ENCODE data around the gene PARP15.
"Not testable (repeated sequence)": the region's sequence is repeated elsewhere in the genome, so short reads cannot be mapped to it uniquely, and the experiment has no call there.

Gene PARP15
- total RNA-seq, result 1.6 to 13.9 (median 4.7) reads per million in 17 experiments

DNA sequence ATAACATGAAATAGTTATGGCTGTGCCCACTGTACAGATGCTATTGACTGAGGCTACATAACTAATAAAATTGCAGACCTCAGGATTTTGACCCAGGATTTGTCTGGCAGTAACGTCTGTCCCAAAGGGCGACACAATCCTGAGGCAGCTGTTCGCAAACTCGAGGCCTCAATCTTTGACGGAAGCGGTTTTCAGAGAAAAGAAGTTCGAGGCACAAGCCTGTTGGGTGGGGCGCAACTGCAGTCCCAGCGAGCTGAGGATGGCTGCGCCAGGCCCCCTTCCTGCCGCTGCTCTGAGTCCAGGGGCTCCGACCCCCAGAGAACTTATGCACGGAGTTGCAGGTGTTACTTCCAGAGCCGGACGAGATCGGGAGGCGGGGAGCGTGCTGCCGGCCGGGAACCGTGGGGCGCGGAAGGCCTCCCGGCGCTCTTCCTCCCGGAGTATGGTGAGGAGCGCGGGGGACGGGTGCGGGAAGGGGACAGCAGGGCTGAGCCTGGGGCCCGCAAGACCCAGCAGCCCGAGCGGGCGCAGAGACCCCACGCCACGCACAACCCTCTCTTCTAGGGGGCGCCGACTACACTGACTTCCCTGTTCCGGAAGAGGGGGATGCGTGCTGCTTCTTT, at the start of gene PARP15:
TSS of gene PARP15 (plus strand) at position 242 of the 623 bp plus-strand sequence. CDS start at position 260, 18 bp downstream.
- DNase-seq, result peak in 3 of 4 experiments; percentile 26 to 55 (median 47)

DNA sequence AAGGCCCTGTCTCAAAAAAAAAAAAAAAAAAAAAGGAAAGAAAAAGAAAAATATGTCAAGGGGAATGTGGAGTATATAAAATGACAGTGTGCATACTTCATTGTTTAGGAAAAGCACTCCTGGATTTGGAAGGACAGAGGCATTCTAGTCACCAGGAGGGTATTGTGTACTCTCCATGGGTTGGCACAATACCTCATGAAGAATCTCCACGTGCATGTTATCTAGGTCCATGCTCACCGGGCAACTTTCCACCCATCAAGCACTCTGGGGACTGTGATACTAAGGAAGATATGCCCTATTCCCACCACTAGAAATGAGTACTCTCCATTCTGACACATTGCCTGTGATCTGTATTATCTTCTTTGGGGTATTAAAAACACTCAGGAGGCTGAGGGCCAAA, 47.3 kb upstream of the PARP15 start:
- no peak for DNase-seq

DNA sequence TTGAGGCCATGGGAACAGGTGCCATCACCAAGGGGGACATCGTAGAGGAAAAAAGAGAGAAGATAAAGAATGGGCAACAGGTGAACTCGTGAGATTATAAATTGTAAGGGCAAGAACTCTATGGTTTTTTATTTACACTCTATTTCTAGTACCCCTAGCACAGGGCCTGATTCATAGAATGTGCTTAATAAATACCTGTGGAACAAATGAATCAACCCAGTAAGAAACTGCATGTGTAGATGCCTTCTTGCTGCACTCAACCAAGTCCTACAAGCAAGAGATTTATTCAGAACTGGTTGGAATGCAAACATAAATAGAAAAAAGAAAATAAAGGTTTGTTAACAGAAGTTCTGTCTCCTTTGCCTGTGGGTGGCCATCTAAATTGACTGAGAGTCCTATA, 44.0 kb upstream of the PARP15 start:
- no peak for DNase-seq

DNA sequence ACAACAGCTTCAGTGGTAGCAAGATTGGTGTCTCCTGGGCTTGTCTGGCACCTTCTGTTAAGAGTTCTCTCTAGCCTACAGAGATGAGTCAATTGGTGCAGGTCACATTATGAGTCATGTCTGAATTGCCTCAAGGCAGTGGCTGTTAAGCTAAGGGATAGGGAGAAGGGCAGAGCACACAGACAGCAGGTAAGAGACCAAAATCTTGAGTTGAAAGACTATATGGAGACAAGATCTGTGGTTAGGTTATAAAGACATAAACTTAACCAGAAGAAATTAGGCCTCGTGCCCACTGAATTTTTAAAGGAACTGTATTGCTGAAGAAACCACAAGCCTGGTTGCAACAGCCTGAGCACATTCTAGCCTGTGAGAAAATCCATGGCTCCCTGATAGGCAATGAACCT, 43.5 kb upstream of the PARP15 start:
- DNase-seq, result peak; percentile 36 to 55 (median 45)

DNA sequence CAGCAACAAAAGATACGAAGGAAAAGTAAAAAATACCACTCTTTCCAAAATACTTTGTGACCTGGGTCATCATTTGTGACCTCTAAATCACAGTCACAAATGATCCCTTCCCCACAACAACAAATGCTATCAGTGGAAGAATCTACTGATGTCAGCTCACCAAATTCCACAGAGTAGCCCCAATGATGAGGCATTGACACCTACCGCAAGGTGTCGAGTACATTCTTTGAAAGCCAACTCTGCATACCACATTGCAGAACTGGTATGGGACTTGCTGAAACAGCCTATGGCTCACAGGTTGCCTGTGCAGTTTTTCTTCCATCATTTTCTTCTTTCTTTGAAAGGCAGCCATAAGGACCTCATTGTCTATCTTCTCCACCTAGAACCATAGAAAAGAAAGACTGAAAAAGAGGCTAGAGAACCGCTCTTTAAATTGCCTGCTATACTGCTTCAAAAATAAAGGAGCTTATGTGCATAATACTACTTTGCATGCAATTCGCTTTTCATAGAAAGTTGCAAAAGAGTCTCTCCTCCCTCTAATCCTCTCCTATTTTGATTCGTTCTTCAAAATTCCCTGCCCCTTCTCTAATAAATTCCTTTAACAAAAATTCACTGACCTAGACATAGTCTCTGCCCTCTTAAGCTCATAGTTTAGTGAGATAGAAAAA, 41.4 kb upstream of the PARP15 start:
- DNase-seq, result no peak

DNA sequence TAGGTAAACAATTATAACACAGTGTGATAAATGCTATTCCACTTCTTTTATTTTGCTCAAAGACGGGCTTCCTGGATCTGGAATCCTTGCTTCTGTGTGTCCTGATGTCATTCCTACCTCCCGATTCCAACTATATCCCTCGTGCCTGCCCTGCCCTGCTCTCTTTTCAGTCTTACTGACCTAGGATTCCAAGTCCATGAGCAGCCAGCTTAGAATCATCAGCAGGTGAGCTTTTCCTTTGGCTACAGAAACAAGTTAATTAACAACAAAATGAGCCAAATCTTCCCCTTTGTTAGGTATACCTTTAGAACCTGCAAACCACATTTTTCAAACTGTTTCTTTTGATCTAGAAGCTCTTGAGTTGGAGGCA, 40.8 kb upstream of the PARP15 start:
- DNase-seq, result no peak

DNA sequence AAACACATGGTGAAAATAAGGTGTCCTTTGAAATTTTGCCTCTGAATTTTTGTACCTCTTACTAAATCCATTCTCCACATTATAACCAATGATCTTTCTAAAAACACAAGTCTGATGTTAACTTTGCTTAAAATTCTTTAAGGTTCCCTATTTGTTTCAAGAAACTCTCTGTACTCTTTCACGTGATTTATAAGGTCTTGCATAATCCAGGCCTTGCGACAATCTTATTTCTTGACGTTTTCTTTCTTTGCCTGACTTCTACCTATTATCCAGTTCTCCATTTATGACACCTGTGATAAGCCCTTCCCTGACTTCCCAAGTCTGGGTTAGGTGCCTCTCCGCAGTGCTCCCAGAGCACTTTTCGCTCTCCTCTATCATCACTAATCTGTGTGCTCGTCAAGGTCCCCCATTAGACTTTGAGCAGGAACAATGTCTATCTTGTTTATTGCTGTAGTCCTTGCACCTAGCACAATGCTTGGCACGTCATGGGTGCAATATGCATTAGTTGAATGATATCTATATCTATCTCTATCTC, 38.4 kb upstream of the PARP15 start:
- DNase-seq, result peak; percentile 20 to 68 (median 46)

DNA sequence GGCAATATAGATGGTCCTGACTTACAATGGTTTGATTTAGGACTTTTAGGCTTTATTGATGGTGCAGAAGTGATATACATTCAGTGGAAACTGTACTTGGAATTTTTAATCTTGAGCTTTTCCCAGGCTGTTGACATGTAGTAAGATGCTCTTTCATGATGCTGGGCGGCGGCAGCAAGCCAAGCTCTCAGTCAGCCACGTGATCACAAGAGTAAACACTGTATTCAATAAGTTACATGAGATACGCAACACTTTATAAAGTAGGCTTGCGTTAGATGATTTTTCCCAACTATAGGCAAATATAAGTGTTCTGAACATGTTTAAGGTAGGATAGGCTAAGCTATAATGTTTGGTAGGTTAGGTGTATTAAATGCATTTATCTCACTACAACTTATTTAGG, 31.3 kb upstream of the PARP15 start:
- DNase-seq, result no peak

DNA sequence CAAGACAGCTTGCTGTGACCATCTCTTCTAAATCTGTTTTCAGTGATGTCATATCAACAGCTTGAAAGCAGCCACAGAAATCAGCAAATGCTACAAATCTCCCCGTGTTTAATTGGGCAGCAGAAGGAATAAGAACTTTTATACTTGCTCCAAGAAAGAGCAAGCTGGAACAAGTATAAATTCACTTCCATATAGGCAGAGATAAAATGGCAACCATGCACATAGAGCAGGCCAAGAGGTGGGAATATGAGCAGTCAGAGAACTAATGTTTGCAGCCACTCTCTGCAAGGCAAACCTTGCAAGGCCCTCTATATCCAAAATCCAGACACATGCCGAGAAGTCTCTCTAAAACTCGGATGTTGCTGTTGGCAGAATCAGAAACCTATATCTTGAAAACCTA, 29.4 kb upstream of the PARP15 start:
- DNase-seq, result no peak

DNA sequence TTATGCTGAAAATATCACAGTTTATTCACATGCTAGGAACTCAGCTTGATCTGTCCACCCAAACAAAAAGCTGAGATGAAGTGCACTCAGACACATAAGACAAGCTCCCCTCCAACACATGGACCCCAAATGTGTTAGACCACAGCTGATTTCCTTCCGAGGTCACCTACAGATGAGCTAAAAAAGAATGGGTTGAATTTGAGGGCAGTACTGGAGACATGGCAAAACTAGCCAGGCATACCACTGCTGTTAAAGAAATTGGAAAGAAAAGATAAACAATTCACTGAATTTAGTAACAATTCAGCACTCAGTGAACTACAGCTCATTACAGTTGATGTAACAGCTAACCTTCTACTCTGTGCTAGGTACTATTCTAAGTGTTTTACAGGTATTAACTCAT, 28.8 kb upstream of the PARP15 start:
- DNase-seq, result no peak

DNA sequence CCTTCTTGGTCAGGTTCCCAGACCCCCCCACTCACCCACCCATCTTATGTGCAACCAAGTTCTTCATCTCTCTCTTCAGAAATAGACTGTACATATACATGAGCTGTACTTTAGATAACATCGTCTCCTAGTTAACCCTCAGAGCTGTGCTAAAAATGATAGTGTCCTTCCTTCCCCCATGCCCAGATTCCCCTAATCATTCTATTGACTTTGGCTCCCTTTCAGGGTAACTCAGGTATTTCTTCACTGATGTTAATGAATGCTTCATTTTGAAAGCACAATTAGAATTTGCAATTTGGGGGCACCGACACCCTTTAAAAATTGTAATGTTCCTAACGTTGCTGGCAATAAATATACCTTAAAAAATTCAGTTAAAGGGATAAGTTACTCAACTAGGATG, 24.3 kb upstream of the PARP15 start:
- no peak for DNase-seq

DNA sequence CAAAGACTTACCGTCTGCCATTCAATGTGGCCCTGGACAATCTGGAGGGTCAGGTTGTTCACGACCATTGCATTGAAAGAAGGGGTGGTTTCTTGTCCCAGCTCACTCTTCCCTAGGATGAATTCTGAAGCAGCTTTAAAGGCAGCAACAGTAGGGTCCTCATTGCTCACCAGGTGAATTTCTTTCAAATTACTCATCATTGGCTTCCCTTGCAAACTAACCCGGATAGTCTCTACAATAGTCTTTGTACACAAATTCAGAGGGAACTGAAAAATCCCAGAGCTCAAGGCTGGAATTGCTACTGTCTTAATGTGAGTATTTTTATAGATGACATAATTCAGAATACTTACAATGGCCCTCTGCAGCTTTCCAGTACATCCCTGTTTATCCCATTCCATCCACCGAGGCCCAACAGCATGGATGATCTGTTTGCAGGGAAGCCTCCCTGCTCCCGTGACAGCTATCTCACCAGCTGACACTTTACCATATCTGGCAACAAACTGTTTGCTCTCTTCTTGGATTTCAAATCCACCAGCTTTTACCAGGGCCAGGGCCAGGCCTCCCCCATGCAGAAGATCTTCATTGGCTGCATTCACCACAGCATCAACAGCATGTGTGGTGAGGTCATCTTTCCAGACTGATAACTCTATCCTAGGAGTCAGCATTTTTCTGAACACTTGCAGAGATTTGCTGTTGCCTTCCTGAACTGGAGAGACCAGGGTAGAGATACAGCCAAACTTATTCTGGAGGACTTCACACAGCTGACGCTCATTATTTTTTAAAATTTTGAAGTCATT, 22.0 kb upstream of the PARP15 start:
- DNase-seq, result no peak

DNA sequence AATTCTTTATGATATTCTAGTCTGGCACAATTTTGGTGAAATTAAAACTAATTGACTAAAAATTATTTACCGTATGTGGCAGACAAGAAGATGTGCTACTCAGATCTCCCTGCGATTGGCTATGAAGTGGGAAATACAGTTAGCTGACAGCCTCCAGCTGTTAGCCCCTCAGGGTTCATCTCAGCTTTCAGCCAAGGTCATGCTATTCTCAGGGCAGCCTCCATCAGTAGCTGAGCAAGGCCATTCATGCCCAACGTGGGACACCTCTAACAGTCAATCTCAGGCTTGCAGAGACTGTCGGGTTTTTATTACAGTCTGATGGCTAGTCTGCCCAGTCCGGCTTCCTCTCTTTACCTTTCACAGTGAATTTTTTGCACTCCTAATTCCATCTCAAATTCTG, 20.1 kb upstream of the PARP15 start:
- no peak for DNase-seq

DNA sequence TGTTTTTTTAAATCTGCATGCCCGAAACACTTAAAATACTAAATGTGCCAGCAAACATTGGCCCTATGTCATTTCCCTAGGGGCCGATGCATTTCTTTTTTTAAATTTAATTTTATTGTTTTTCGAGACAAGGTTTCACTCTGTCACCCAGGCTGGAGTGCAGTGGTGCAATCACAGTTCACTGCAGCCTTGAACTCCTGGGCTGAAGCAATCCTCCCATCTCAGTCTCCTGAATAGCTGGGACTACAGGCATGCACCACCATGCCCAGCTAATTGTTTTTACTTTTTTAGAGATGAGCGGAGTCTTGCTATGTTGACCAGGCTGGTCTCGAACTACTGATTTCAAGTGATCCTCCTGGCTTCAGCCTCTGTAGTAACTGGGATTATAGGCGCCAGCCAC, 18.8 kb upstream of the PARP15 start:
- DNase-seq, result no peak

DNA sequence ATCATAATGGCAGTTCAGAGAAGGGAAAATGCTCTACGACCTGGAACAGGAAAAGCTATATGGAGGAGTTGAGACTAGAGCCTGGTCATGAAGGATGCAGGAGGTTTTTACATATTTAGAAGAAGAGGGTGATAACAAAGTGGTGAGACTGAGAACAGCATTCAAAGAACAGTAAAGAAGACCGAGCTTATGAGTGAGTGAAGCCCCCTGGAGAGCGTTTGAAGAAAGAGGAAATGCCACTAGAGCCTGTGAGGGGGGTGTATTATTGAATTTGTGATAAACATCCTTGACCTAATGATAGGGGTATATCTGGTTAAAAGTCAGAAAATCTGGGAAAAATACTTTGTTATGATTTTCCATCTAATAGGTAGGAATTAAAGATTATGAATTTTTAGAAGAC, 17.5 kb upstream of the PARP15 start:
- DNase-seq, result no peak

DNA sequence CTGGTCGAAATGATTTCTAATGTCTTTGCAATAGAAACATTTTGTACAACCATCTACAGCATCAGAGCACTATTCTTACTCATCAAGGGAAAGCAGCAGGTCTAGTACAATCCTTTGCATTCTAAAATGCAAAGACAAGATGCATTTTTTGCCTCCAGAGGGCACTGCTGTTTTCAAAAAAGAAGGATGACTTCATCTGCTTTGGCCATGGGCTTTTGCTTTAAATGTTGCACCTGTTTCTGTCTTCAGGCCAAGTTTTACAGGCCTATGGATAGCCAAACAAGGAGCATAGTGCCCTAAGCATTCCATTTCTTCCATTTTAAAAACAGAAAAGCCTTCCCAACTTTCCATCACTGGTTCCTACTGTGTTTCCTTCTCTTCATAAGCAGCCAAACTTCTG, 16.8 kb upstream of the PARP15 start:
- DNase-seq, result peak; percentile 70 to 78 (median 74)

DNA sequence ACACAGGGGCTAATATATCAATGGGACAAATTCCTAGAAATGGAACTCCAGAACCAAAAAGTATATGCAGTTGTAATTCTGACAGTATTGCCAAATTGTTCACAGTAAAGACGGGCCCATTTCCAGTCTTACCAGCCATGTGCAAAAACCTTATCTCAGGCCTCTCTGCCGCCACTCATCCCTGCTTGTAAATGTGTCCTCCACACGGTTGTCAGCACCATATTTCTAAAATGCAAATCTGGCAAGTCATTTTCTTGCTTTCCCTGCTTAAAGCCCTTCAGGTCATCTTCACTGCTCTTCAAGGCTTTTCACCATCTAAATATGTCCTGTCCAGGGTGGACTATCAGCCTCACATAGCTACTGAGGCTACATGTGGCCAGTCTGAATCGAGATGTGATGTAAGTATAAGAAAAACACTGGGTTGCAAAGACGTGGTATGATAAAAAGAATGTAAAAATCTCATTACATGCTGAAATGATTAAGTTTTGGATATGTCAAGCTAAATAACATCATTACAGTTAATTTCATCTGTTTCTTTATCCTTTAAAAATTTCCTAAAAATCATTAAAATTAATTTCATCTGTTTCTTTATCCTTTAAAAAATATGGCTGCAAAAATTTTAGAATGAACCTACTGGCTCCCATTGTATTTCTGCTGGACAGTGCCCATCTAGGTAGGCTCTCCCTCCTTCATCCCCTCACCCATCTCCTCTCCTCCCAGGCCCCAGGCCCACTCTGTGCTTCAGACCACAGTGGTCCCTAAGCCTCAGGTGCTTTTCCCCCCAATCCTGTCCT, 14.3 kb upstream of the PARP15 start:
- DNase-seq, result no peak

DNA sequence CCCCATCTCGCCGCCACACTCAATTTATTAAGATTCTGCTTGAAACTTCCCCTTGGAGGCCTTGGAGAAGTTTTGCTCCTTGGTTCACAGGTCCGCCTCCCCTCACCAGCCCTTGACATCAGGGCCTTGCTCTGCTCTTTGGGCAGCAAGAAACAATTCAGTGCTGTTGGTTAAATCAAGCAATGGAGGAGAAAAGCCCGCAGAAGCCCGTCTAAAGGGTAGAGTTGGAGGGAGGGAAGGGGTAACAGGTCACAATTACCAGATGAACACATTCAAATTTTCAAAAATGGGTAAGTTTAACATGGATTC, 13.8 kb upstream of the PARP15 start:
- DNase-seq, result peak in 3 of 4 experiments; percentile 34 to 54 (median 46)

DNA sequence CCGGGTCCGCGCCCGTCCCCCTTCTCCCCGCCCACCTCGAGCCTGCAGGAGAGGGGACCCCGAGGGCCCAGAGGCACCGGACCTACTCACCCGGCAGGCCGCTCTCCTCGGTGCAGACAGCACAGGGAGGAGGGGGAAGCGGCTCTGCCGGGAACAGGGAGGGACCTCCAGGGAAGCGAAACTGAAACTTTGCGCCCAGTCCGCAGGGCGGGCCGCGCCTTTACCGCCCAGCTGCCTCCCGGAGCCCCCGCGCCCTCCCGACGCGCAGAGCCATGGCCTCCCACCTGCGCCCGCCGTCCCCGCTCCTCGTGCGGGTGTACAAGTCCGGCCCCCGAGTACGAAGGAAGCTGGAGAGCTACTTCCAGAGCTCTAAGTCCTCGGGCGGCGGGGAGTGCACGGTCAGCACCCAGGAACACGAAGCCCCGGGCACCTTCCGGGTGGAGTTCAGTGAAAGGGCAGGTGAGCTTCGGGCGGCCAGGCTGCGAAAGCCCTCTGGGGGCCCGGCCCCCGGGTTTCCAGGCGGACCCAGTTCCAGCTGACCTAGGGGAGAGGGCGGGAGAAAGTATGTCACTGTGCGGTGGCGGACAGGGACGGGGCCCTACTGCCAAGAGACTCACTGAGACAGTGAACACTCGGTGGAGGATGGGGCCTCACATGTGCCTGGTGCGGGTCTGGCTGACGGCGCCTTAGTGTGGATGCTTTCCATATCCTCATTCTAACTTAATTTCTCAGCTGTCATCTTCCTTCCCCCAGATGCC, 13.1 kb upstream of the PARP15 start, which contains the start of the genes DTX3L and PARP9:
TSS of gene DTX3L (plus strand) at position 184 of the 758 bp plus-strand sequence. CDS start at position 273, 89 bp downstream.
TSS of gene PARP9 (minus strand) at position 146 of the 758 bp plus-strand sequence. CDS start 4,680 bp downstream, outside the sequence.
- DNase-seq, result peak; percentile 82 to 91 (median 90)

DNA sequence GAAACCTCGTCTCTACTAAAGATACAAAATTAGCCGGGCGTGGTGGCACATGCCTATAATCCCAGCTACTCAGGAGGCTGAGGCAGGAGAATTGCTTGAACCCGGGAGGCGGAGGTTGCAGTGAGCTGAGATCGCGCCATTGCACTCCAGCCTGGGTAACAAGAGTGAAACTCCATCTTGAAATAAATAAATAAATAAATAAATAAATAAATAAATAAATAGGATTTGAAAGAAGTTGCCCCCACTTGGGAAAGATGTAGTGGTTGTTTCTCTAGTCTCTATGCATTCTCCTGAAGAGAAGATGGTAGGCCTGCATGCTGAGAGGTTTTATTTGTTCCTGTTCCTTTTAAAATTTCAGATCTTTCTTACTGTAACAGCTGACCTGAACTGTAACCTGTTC, 9.3 kb upstream of the PARP15 start:
- not testable (repeated sequence) for DNase-seq

DNA sequence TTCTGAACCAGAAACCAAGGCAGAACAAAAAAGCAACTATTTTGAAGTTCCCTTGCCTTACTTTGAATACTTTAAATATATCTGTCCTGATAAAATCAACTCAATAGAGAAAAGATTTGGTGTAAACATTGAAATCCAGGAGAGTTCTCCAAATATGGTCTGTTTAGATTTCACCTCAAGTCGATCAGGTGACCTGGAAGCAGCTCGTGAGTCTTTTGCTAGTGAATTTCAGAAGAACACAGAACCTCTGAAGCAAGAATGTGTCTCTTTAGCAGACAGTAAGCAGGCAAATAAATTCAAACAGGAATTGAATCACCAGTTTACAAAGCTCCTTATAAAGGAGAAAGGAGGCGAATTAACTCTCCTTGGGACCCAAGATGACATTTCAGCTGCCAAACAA, 8.7 kb upstream of the PARP15 start:
- no peak for DNase-seq

Data from suppressor macrophage (primary cell).